Breast epithelium (tissue), 3 donors: ENCODE measurements around the gene DEPDC4.

Experiments
- POLR2A ChIP-seq: fragments of 450-650 bp; IDR thresholded peaks from one replicate; pipeline ENCODE4 v1.6.1; 2016; ENCODE audit warnings: antibody characterized with exemption, mild to moderate bottlenecking, moderate library complexity
- TF ChIP-seq, protein P1 (sequence below), 3 donors: fragments of 450-650 bp; IDR thresholded peaks; one replicate each; pipeline ENCODE4 v1.5.1; 2016 to 2017; ENCODE audit warnings: antibody characterized with exemption in 3 of 3, mild to moderate bottlenecking in 3 of 3, moderate library complexity in 3 of 3

DNA sequence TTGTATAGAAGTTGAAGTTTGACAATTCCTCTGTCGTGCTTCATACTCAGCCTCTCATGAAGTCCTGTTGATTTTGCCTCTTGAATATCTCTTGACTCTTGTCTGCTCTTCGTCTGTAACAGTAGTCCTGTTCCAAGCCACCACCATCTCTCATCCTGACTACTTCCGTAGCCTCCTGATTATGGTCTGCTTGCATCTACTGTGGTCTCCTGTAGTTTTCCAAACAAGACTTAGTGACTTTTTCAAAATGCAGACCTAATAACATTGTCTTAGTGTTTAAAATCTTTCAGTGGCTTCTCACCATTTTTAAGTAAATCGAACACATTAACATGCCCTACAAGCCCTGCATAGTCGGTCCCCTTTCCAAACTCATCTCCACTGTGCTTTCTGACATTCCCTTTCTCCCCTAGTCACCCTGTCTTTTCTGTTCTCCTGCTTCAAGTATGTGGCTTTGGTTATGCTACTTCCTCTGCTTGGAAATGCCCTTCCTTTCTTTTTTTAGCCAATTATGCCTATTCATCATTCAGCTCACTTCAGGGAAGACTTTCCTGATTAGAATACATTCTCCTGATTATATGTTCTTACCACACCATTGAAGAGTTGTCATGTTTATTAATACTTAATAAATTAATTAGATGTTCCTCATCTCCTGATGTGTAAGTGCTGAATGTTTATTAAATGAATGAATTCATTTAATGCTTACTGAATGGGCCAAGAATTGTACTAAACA, 2.1 kb upstream of the DEPDC4 start:
- no peak for TF ChIP-seq POLR2A
- TF ChIP-seq, protein P1, sequence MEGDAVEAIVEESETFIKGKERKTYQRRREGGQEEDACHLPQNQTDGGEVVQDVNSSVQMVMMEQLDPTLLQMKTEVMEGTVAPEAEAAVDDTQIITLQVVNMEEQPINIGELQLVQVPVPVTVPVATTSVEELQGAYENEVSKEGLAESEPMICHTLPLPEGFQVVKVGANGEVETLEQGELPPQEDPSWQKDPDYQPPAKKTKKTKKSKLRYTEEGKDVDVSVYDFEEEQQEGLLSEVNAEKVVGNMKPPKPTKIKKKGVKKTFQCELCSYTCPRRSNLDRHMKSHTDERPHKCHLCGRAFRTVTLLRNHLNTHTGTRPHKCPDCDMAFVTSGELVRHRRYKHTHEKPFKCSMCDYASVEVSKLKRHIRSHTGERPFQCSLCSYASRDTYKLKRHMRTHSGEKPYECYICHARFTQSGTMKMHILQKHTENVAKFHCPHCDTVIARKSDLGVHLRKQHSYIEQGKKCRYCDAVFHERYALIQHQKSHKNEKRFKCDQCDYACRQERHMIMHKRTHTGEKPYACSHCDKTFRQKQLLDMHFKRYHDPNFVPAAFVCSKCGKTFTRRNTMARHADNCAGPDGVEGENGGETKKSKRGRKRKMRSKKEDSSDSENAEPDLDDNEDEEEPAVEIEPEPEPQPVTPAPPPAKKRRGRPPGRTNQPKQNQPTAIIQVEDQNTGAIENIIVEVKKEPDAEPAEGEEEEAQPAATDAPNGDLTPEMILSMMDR (IDR thresholded peaks at IDR 0.05) = no peak
